ENCODE results near the gene CNTNAP5. TPM values are rescaled to one million over a fixed set of nuclear protein-coding genes. Genes with fewer than 3 reads are reported as not detected.

CNTNAP5 gene
- total RNA-seq, 1 experiment from 2014 or later = not detected

DNA sequence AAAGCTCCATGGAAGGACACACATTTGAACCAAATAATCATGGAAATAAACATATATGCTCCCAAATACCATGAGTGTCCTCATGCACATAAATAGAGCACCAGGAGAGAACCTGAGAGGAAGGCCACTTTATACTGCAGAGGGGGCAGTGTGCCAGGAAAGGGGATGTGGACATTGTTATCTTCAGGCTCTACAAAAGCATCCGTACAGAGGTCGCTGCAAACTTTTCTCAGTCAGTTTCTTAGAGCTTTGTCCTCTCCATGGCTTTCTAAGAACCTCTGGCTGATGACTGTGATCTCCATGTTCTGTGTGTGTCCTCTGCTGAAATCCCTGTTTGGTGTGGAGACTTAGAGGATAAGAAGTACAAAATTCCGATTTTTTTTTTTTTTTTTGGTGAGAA lies 515.7 kb downstream of the CNTNAP5 start:
- H3K4me3 ChIP-seq (ENCODE audit: low read depth, low read length, poor library complexity, severe bottlenecking) = no peak overlapping the region
- no peaks in the 10 kb centered on the region for H3K4me1 ChIP-seq (ENCODE audit: insufficient read depth, low read length, poor library complexity, severe bottlenecking)
- BruUV-seq (replicated peaks) = no TSS peak
- intact Hi-C loops (cut with micrococcal nuclease; ENCODE audit: unreplicated experiment) = no loop called here
- no peaks in the 10 kb centered on the region for H3K9me3 ChIP-seq (ENCODE audit: low read depth, low read length, poor library complexity, severe bottlenecking)
- DNase-seq (ENCODE audit: low spot score) = no peak
- no peaks in the 10 kb centered on the region for H3K36me3 ChIP-seq (ENCODE audit: insufficient read depth, low read length, poor library complexity, severe bottlenecking)
- ChIA-PET CTCF (no interaction called here), POLR2A (ENCODE audit: low non-redundant PET) (no interaction called here)
- no peaks in the 10 kb centered on the region for H3K27me3 ChIP-seq (replicated peaks; ENCODE audit: insufficient read depth, low read depth, low read length, poor library complexity)
- TF ChIP-seq EZH2 (IDR thresholded peaks at IDR 0.05; ENCODE audit: borderline replicate concordance, low read depth, low read length, poor library complexity, severe bottlenecking) = no peak
- no peak overlapping the region for H3K27ac ChIP-seq (ENCODE audit: low read depth, low read length, poor library complexity, severe bottlenecking)

DNA sequence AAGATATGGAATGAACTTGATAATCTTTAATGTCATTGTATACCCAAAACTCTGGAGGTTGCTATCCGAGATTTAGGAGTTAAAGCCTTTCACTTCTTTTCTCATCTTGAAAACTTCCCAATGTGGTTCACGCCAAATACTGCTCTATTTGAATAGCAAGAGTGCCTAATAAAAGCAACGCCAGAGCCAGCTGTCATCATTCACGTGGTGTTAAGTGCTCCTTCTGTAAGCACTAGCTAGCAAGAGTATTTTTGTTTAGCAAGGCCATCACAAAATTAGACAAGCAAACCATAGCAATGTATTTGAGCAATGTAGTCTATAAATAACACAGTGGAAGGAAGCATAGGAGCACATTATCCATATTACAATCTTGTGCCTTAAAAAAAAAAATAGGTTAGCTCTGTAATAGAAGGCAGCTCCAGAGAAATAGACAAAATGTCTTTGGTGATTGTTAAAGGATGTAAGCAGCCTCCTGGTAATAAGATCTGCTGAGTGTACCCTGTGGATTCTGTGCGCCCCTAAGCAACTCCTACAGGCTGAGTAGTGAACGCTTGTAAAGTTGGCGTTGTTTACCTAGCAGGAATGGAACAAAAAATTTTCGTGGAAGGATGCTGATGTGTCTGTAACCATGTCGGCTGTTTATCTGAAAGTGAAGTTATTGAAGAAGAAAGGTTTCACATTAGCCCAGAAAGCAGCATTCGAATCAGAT lies 518.0 kb downstream of the CNTNAP5 start:
- intact Hi-C loops (cut with micrococcal nuclease; ENCODE audit: unreplicated experiment) = no loop called here

DNA sequence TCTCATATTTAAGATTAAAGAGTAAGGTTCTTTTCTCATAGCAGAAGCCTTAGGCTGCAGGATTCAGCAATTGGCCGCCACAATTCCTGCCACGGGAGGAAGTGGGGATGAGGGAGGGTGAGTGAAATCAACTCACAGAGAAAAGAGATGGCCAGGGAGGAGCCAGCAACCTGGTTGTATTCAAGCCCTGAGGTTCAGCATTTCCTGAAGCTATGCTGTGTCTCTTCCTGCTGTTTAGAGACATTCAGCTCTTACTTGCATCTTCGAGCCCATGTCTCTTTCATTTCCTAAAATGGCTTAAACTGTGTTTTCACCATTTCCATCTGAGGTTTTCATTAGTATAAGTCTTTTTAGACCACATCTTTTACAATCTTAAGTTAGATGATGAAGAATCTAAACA lies 522.6 kb downstream of the CNTNAP5 start:
- Histone ChIP-seq H3K4me3 (ENCODE audit: low read depth, low read length, poor library complexity, severe bottlenecking) (no peak overlapping the region), H3K27ac (ENCODE audit: low read depth, low read length, poor library complexity, severe bottlenecking) (no peak overlapping the region), H3K4me1 (ENCODE audit: insufficient read depth, low read length, poor library complexity, severe bottlenecking) (no peaks in the 10 kb centered on the region), H3K9me3 (ENCODE audit: low read depth, low read length, poor library complexity, severe bottlenecking) (no peaks in the 10 kb centered on the region), H3K27me3 (replicated peaks; ENCODE audit: insufficient read depth, low read depth, low read length, poor library complexity) (no peaks in the 10 kb centered on the region), H3K36me3 (ENCODE audit: insufficient read depth, low read length, poor library complexity, severe bottlenecking) (no peaks in the 10 kb centered on the region)
- intact Hi-C loops (cut with micrococcal nuclease; ENCODE audit: unreplicated experiment) = no loop called here
- TF ChIP-seq, protein P1, sequence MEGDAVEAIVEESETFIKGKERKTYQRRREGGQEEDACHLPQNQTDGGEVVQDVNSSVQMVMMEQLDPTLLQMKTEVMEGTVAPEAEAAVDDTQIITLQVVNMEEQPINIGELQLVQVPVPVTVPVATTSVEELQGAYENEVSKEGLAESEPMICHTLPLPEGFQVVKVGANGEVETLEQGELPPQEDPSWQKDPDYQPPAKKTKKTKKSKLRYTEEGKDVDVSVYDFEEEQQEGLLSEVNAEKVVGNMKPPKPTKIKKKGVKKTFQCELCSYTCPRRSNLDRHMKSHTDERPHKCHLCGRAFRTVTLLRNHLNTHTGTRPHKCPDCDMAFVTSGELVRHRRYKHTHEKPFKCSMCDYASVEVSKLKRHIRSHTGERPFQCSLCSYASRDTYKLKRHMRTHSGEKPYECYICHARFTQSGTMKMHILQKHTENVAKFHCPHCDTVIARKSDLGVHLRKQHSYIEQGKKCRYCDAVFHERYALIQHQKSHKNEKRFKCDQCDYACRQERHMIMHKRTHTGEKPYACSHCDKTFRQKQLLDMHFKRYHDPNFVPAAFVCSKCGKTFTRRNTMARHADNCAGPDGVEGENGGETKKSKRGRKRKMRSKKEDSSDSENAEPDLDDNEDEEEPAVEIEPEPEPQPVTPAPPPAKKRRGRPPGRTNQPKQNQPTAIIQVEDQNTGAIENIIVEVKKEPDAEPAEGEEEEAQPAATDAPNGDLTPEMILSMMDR (conservative IDR thresholded peaks at IDR 0.05; ENCODE audit: low read depth, low read length) = no peak
- TF ChIP-seq EZH2 (IDR thresholded peaks at IDR 0.05; ENCODE audit: borderline replicate concordance, low read depth, low read length, poor library complexity, severe bottlenecking) = no peak
- POLR2A ChIA-PET (ENCODE audit: low non-redundant PET) = no interaction called here
- CTCF ChIA-PET = no interaction called here
- DNase-seq (ENCODE audit: low spot score) = no peak
- BruUV-seq (replicated peaks) = no TSS peak

More for the DNA sequence above, 518.0 kb downstream of the CNTNAP5 start:
- Histone ChIP-seq H3K4me3 (ENCODE audit: low read depth, low read length, poor library complexity, severe bottlenecking) (no peak overlapping the region), H3K4me1 (ENCODE audit: insufficient read depth, low read length, poor library complexity, severe bottlenecking) (no peaks in the 10 kb centered on the region), H3K27ac (ENCODE audit: low read depth, low read length, poor library complexity, severe bottlenecking) (no peak overlapping the region), H3K9me3 (ENCODE audit: low read depth, low read length, poor library complexity, severe bottlenecking) (no peaks in the 10 kb centered on the region), H3K36me3 (ENCODE audit: insufficient read depth, low read length, poor library complexity, severe bottlenecking) (no peaks in the 10 kb centered on the region), H3K27me3 (replicated peaks; ENCODE audit: insufficient read depth, low read depth, low read length, poor library complexity) (no peaks in the 10 kb centered on the region)
- TF ChIP-seq, protein P1 (conservative IDR thresholded peaks at IDR 0.05; ENCODE audit: low read depth, low read length) = no peak
- no peak for TF ChIP-seq EZH2 (IDR thresholded peaks at IDR 0.05; ENCODE audit: borderline replicate concordance, low read depth, low read length, poor library complexity, severe bottlenecking)
- no peak for DNase-seq (ENCODE audit: low spot score)
- ChIA-PET CTCF (no interaction called here), POLR2A (ENCODE audit: low non-redundant PET) (no interaction called here)
- BruUV-seq (replicated peaks) = no TSS peak
